Fibroblast of mammary gland (primary cell): ENCODE measurements around the gene KLF15.

ENCODE experiments used
- DNase-seq: peaks from one replicate; pipeline ENCODE4 v3.0.0-alpha.2; 2010; ENCODE audit warnings: low read depth
- H3K4me3 ChIP-seq: 2 replicates; pipeline ENCODE4 v1.5.1; 2011; ENCODE audit warnings: low read depth, mild to moderate bottlenecking, low read length, moderate library complexity; ENCODE audit not compliant: control insufficient read depth
- TF ChIP-seq, protein P1 (sequence below): conservative IDR thresholded peaks from 2 replicates; pipeline ENCODE4 v1.5.1; 2011; ENCODE audit warnings: low read depth, low read length, inconsistent platforms; ENCODE audit not compliant: control insufficient read depth, insufficient read depth

KLF15 gene

DNA sequence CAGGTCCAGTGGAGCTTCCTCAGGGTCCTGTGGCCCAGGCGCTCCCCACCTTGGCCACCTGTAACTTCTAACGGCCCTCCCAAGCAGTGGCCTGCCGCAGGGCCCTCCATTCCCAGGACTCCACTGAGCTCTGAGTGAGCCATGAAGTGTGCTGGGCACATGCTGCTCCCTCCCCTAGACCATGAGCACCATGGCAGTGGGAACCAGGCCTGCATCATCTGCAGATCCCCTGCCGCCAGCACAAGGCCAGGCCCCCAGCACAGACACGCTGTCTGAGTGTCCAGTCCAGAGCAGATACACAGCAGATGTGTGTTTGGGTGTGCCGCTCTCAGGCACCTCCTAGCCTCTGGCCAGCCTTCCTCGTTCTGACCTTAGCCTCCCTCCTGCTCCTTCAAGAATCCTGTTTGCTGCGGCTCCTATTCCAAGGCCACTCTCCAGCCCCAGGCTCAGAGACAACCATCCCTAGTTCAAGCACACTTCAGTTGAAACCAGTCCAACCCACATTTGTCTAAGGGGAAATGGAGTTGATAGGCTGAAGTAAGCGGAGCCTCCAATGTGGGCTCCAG is 7.0 kb upstream of the KLF15 start:
- H3K4me3 ChIP-seq = no peak overlapping the region
- TF ChIP-seq, protein P1, sequence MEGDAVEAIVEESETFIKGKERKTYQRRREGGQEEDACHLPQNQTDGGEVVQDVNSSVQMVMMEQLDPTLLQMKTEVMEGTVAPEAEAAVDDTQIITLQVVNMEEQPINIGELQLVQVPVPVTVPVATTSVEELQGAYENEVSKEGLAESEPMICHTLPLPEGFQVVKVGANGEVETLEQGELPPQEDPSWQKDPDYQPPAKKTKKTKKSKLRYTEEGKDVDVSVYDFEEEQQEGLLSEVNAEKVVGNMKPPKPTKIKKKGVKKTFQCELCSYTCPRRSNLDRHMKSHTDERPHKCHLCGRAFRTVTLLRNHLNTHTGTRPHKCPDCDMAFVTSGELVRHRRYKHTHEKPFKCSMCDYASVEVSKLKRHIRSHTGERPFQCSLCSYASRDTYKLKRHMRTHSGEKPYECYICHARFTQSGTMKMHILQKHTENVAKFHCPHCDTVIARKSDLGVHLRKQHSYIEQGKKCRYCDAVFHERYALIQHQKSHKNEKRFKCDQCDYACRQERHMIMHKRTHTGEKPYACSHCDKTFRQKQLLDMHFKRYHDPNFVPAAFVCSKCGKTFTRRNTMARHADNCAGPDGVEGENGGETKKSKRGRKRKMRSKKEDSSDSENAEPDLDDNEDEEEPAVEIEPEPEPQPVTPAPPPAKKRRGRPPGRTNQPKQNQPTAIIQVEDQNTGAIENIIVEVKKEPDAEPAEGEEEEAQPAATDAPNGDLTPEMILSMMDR = no peak
- DNase-seq = no peak

DNA sequence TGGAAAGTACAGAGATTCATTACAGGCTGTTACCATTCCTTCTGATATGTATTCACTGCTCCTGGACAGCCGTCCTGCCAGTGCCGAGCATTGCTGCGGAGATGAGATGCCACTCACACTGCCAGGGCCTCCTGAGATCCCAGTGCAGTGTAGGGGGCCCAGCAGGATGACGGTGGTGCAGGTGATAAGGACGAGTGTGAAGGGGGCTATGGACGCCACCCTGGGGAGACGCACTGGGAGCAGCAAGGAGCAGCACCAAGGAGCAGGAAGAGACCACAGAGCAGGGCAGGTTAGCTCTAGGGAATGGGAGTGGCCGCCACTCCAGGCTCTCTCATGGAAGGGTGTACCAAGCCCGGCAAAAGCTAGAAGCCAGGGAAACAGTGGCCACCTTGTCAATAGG is 4.0 kb upstream of the KLF15 start:
- TF ChIP-seq, protein P1 = no peak
- no peak overlapping the region for H3K4me3 ChIP-seq
- DNase-seq = no peak

DNA sequence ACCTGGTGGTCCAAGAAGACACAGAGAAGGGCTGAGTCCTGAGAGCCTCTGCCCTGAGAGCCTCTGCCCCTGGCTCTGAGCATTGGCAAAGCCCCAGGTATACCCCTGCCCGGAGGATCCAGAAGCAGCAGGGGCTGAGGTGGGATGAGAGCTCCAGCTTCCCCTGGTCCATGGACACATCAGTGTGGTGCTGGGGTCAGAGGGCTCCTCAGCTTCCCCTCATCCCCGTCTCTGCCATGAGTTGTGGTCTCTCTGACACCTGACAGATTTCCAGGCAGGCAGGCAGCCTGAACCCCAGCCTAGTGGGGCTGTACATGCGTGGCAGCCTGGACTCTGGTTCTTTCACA is 3.5 kb upstream of the KLF15 start:
- TF ChIP-seq, protein P1 = no peak
- no peak for DNase-seq
- H3K4me3 ChIP-seq = no peak overlapping the region

DNA sequence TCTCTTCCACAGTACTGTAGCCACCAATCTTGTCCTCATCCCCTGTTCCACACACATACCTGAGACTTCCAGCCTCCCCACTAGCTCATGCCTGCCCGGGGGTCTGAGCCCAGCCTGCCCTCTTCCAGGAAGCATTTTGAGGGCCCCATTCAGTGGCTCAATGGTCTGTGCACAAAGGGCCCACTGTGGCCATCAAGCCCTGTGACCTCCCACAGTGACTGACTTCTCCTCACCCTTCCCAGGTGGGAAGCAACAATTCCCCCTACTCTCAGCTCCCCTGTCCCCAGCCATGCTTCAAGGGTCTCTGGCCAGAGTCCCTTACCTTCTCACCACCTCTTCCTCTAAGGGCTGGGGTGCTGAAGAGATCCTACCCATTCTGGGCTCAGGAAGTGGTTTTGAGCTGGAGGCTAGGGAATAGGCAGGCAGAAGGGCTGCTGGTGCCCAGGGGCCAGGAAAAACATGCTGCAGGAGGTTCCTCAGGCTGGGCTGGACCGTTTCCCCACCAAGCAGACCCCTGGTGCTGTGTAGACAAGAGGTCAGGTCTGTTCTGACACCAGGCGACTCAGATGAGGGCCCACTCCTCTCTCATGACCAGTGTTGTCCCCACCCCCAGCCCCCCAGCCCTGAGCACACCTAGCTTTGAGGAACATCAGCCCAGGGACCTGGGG is 3.0 kb upstream of the KLF15 start:
- no peak overlapping the region for H3K4me3 ChIP-seq
- no peak for DNase-seq
- TF ChIP-seq, protein P1 = no peak

DNA sequence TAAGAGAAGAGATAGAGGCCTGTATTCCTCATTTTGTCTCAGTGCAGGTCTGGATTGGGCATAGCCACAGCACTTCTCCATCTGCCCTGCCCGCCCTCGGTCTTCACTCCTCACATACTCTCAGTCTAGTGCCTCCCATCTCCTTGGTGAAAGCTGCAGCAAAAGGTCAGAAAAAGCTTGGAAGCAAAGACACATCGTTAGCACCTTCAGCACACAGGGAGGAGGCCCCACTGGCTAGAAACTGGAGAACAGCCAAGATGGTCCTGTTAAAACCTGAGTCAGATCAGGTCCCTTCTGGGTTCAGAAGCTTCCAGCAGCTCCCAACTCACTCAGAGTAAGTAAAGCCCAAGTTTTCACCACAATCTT is 1.6 kb upstream of the KLF15 start:
- TF ChIP-seq, protein P1 = no peak
- DNase-seq = no peak
- H3K4me3 ChIP-seq = no peak overlapping the region

DNA sequence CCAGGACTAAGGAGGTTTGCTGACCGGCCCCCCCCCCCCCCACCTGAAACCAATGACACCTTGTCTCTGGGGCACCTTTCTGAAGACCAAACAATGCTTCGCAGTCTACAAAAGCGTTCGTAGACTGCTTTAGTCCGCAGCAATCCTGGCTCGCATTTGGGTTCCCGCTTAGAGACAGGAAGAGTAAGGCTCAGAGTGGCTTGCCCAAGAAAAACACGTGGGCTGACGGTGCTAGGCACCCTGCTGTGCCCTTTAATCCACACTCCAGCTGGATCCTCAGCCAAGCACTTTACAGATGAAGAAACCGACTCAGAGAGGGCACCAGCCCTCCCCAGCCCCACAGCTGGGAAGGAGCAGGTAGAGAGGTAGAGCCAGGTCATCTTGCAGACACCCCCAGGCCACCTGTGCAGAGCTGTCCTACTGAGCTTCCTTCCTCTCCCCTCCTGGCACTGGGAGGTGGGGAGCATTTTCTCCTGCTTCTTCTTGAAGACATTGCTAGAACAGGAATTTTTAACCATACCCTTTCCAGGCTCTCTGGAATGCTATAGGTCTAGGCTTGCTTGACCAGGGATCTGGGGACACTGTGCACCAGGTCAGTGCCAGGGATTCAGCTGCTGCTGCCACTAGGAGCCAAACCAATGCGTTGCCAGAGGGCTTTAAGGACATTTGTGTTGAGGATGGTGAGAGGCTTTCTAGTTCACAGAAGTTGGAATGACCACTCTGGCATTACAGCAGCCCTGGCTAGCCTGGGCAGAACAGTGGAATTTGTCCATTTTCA is 1.0 kb upstream of the KLF15 start:
- TF ChIP-seq, protein P1 = no peak
- no peak overlapping the region for H3K4me3 ChIP-seq
- DNase-seq = peak; percentile 14
